Muscle layer of duodenum (tissue), 2 donors: Measurements from ENCODE around the gene ZEB1.
"Not testable (repeated sequence)": the region's sequence is repeated elsewhere in the genome, so short reads cannot be mapped to it uniquely, and the experiment has no call there.

ENCODE experiments used
- H3K27ac ChIP-seq: one replicate; pipeline ENCODE4 v1.7.0; 2013; ENCODE audit warnings: mild to moderate bottlenecking, low read length
- H3K27me3 ChIP-seq: one replicate; pipeline ENCODE4 v1.7.0; 2013; ENCODE audit warnings: low read depth, mild to moderate bottlenecking, control low read depth, low read length
- H3K36me3 ChIP-seq, 2 donors: one replicate each; pipeline ENCODE4 v1.7.0; 2013; ENCODE audit warnings: low read length in 2 of 2, control low read depth in 1 of 2, mild to moderate bottlenecking in 1 of 2; ENCODE audit not compliant: insufficient read depth in 2 of 2, control insufficient read depth in 1 of 2
- H3K4me1 ChIP-seq, 2 donors: one replicate each; pipeline ENCODE4 v1.7.0; 2013; ENCODE audit warnings: low read length in 2 of 2, mild to moderate bottlenecking in 2 of 2, control low read depth in 1 of 2, moderate library complexity in 1 of 2; ENCODE audit not compliant: insufficient read depth in 2 of 2, control insufficient read depth in 1 of 2
- H3K4me3 ChIP-seq, 2 donors: one replicate each; pipeline ENCODE4 v1.7.0; 2013; ENCODE audit warnings: low read length in 2 of 2, low read depth in 1 of 2, mild to moderate bottlenecking in 1 of 2
- H3K9me3 ChIP-seq, 2 donors: one replicate each; pipeline ENCODE4 v1.7.0; 2013; ENCODE audit warnings: low read length in 2 of 2, control low read depth in 1 of 2, mild to moderate bottlenecking in 1 of 2; ENCODE audit not compliant: control insufficient read depth in 1 of 2
- donor health status: healthy.

Gene ZEB1

DNA sequence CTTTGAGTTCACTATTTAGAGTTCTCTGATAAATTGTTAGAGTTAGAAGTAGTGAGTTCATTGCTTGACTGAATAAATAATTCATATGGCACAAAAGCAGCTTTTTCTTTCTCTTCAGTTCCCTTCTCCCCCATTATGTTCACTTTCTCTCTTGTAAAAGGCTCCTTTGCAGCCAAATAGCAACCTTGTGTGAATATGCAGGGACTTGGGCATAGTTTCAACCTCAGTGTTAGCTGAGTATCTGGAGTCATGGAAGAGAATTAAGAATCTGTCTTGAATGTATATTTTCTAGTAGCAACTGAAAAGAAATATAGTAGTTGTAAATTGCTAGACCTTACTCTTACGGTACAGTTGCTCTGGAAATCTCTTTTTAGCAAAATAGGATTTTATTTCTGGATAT, 31.9 kb downstream of the ZEB1 start:
- Histone ChIP-seq H3K4me3 (no peak overlapping the region), H3K4me1 (peaks cover 4 to 23% of the 10 kb centered on the region in 2 donors), H3K36me3 (no peaks in the 10 kb centered on the region), H3K27me3 (no peaks in the 10 kb centered on the region), H3K27ac (no peak overlapping the region), H3K9me3 (no peaks in the 10 kb centered on the region)

DNA sequence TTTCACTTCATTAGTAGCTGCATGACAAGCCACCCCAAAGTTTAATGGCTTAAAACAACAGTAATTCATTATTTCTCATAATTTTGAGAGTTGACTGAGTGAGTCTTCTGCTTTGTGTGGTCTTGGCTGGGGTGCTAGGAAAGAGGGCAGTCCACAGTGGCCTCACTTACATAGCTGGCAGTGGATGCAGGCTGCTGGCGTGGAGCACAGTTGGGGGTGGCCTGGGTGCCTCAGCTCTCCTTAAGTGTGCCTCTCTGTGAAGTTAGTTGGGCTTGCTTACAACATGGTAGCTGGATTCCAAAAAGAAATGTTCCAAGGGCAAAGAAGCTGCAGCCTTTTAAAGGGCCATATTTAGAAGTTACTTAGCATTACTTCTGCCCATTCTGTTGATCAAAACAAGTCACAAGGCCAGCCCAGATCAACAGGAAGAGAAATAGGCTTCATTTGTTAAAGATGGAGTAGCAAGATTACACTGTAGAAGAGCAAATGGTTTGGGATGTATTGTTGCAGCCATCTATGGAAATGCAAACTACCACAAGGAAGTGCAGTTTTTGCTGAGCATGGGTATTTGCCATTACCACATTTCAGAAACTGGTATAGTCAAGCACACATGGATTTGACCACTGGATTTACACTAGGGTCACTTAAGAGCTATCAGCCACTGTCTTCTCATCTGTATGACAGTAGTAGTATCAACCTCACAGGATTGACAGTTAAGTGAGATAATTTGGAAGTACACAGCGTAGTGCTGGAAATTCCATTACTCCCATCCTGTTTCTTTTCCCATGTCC, 33.6 kb downstream of the ZEB1 start:
- Histone ChIP-seq H3K4me3 (no peak overlapping the region), H3K4me1 (peaks cover 0 to 13% of the 10 kb centered on the region in 2 donors), H3K27ac (no peak overlapping the region), H3K36me3 (no peaks in the 10 kb centered on the region), H3K27me3 (no peaks in the 10 kb centered on the region), H3K9me3 (no peaks in the 10 kb centered on the region)

DNA sequence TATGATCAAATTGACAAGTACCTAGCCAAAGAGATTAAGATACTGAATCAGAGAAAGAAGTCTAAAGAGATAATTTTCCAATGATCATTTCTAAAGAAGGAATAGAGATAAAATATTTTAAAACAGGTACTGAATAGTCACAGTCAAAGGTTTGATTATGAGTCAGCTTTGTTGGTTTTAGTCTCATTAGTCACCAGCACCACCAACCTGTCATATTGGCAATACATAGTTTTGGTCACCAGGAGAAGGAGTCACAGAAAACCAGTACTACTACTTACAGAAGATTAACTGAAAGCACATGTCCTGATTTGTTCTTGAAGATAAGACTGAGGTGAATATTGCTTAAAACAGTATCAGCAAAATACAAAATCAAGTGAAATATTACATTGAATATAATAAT, 34.6 kb downstream of the ZEB1 start:
- Histone ChIP-seq H3K4me3 (no peak overlapping the region), H3K9me3 (no peaks in the 10 kb centered on the region), H3K36me3 (no peaks in the 10 kb centered on the region), H3K27me3 (no peaks in the 10 kb centered on the region), H3K27ac (no peak overlapping the region), H3K4me1 (peaks cover 0 to 13% of the 10 kb centered on the region in 2 donors)

GRCh38 chr10:31358688-31359330, 39.8 kb downstream of the ZEB1 start:
- Histone ChIP-seq H3K36me3 (peaks cover 0 to 3% of the 10 kb centered on the region in 2 donors), H3K27me3 (no peaks in the 10 kb centered on the region), H3K9me3 (no peaks in the 10 kb centered on the region), H3K4me3 (no peak overlapping the region), H3K4me1 (peaks cover 0 to 27% of the 10 kb centered on the region in 2 donors), H3K27ac (peak overlapping the region; percentile 2)

DNA sequence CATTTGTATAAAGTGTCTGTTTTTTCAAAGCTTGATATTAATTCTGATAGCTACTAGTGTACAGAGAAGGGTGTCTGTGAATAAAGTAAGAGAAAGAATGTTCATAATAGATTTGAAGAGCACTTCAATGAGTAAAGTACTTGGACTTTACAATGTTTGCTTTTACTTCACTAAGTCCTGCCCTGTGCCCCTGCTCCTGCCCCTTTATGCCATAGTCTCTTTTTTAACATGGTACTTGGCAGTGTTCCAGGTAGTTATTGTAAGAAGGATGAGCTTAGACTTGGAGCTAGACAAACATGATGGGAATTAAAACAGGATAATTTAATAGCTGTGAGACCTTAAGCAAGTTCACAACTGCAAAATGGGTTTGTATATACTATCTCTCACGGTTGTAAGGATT, 41.0 kb downstream of the ZEB1 start:
- Histone ChIP-seq H3K4me1 (peaks cover 0 to 26% of the 10 kb centered on the region in 2 donors), H3K4me3 (no peak overlapping the region), H3K27me3 (no peaks in the 10 kb centered on the region), H3K9me3 (no peaks in the 10 kb centered on the region), H3K27ac (no peak overlapping the region), H3K36me3 (peaks cover 0 to 3% of the 10 kb centered on the region in 2 donors)

DNA sequence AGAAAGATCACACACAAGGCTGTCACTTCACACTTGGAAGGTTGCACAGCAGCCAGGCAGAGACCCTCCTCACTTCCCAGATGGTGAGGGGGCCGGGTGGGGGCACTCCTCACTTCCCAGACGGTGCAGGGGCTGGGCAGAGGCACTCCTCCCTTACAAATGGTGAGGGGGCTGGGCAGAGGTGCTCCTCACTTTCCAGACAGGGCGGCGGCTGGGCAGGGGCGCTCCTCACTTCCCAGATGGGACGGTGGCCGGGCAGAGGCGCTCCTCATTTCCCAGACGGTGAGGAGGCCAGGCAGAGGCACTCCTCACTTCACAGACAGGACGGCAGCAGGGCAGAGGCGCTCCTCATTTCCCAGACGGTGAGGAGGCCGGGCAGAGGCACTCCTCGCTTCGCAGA, 42.5 kb downstream of the ZEB1 start:
- H3K4me3 ChIP-seq, H3K9me3 ChIP-seq, H3K27me3 ChIP-seq, H3K27ac ChIP-seq, H3K36me3 ChIP-seq: not testable (repeated sequence)
- peaks cover 0 to 26% of the 10 kb centered on the region in 2 donors for H3K4me1 ChIP-seq

DNA sequence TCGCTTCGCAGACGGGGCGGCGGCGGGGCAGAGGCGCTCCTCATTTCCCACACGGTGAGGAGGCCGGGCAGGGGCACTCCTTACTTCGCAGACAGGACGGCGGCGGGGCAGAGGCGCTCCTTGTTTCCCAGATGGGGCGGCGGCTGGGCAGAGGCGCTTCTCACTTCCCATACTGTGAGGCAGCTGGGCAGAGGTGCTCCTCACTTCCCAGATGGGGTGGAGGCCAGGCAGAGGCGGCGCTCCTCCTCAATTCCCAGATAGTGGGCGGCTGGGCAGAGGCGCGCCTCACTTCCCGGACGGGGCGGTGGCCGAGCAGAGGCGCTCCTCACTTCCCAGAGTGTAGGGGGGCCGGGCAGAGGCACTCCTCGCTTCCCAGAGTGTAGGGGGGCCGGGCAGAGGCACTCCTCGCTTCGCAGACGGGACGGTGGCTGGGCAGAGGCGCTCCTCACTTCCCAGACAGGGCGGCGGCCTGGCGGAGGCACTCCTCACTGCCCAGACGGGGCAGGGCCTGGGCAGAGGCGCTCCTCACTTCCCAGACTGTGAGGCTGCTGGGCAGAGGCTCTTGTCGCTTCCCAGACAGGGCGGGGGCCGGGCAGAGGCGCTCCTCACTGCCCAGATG, 43.1 kb downstream of the ZEB1 start:
- Histone ChIP-seq H3K27ac (no peak overlapping the region), H3K27me3 (no peaks in the 10 kb centered on the region), H3K4me1 (peaks cover 0 to 31% of the 10 kb centered on the region in 2 donors), H3K36me3 (peaks cover 0 to 3% of the 10 kb centered on the region in 2 donors), H3K4me3 (no peak overlapping the region), H3K9me3 (no peaks in the 10 kb centered on the region)

DNA sequence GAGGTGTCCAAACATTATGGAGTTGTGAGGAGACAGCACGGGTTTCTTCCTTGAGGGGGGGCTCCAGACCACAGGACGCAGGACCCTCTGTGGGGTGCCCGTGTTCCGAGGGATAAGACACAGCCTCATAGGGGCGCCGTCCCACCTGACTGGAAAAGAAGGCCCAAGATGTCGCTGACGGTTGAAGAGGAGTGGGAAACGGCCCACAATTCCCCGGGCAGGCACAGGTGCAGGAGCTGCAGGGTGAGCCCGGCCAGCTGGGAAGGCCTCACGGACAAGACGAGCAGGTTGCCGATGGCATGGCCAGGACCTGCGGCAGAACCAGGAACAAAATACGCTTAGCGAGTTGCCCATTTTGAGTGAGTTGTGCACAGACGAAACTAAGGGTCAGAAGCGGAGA, 44.7 kb downstream of the ZEB1 start:
- not testable (repeated sequence) for H3K4me3 ChIP-seq, H3K27me3 ChIP-seq, H3K9me3 ChIP-seq, H3K27ac ChIP-seq, H3K36me3 ChIP-seq
- peaks cover 0 to 21% of the 10 kb centered on the region in 2 donors for H3K4me1 ChIP-seq

DNA sequence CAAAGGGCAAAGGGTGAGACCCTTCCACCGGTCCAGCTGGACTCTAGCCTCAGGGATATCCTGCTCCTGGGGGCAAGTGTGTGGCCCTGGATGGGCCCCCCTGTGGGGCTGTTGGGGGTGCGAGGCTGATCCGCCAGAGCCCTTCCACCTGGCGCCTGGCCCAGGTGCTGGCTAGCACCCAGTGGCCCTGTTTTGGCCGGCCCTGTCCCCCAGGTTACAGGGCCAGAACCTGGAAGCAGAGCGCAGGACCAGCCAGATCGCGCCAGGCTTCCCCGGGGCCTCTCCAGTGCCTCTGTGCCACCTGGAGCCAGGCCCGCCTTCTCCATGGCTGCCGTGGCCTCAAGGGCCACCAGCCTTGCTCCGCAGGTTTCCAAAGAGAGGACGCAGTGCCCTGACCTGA, 45.2 kb downstream of the ZEB1 start:
- H3K4me3 ChIP-seq, H3K27me3 ChIP-seq, H3K9me3 ChIP-seq, H3K36me3 ChIP-seq, H3K27ac ChIP-seq: not testable (repeated sequence)
- H3K4me1 ChIP-seq = peaks cover 0 to 15% of the 10 kb centered on the region in 2 donors

- Histone ChIP-seq H3K27ac (no peak overlapping the region), H3K4me1 (peaks cover 0 to 9% of the 10 kb centered on the region in 2 donors), H3K27me3 (no peaks in the 10 kb centered on the region), H3K9me3 (no peaks in the 10 kb centered on the region), H3K4me3 (no peak overlapping the region), H3K36me3 (no peaks in the 10 kb centered on the region)
Measured at GRCh38 chr10:31366703-31367102, 47.7 kb downstream of the ZEB1 start.

DNA sequence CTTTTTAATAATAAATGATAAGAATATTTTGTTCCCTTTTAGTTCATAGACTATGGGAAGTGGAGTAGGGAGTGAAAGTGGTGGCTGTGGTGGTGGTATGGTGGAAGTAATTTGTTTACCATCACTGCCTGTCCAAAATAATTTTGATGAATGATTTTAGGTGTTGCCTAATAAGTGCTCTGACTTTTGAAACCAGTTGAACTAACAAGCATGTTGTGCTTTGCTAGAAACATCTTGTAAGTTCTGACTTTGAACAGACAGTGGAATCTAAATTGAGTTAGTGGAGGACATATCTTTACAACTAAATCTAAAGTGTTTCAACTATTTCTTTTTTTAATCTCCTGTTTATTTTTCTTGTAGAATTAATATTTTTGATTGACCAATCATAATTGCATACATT, 49.7 kb downstream of the ZEB1 start:
- peaks cover 0 to 15% of the 10 kb centered on the region in 2 donors for H3K4me1 ChIP-seq
- H3K9me3 ChIP-seq = no peaks in the 10 kb centered on the region
- H3K27me3 ChIP-seq = no peaks in the 10 kb centered on the region
- H3K4me3 ChIP-seq = no peak overlapping the region
- no peak overlapping the region for H3K27ac ChIP-seq
- H3K36me3 ChIP-seq = no peaks in the 10 kb centered on the region
